Measurements from ENCODE around the gene MRPS11.
"Not testable (repeated sequence)": the region's sequence is repeated elsewhere in the genome, so short reads cannot be mapped to it uniquely, and the experiment has no call there.

The MRPS11 gene

GRCh38 chr15:88454867-88455810 is 12.4 kb upstream of the MRPS11 start:
- no peak for DNase-seq (ENCODE audit: low read depth in 2 of 2)

- DNase-seq (ENCODE audit: low read depth in 2 of 2): no peak
These were observed 10.8 kb upstream of the MRPS11 start for GRCh38 chr15:88456733-88457132.

GRCh38 chr15:88463870-88464532 is 3.5 kb upstream of the MRPS11 start:
- no peak for DNase-seq (ENCODE audit: low read depth in 2 of 2)

GRCh38 chr15:88465633-88466224 is 1.8 kb upstream of the MRPS11 start:
- no peak for DNase-seq (ENCODE audit: low read depth in 2 of 2)

- no peak for DNase-seq (ENCODE audit: low read depth in 2 of 2)
These were observed 524 bp downstream of the MRPS11 start for GRCh38 chr15:88467935-88468528.

- not testable (repeated sequence) for DNase-seq (ENCODE audit: low read depth in 2 of 2)
These were observed 1.2 kb downstream of the MRPS11 start for GRCh38 chr15:88468721-88469120.

GRCh38 chr15:88469321-88469720 is 1.8 kb downstream of the MRPS11 start:
- no peak for DNase-seq (ENCODE audit: low read depth in 2 of 2)

- DNase-seq (ENCODE audit: low read depth in 2 of 2): no peak
These were observed 3.3 kb downstream of the MRPS11 start for GRCh38 chr15:88470625-88471372.

- DNase-seq (ENCODE audit: low read depth in 2 of 2): no peak
These were observed 4.7 kb downstream of the MRPS11 start for GRCh38 chr15:88472225-88472624.

- not testable (repeated sequence) for DNase-seq (ENCODE audit: low read depth in 2 of 2)
These were observed 6.3 kb downstream of the MRPS11 start for GRCh38 chr15:88473661-88474293.

GRCh38 chr15:88476635-88477060 is 9.1 kb downstream of the MRPS11 start:
- DNase-seq (ENCODE audit: low read depth in 2 of 2): no peak

- DNase-seq (ENCODE audit: low read depth in 2 of 2): no peak
These were observed 9.6 kb downstream of the MRPS11 start for GRCh38 chr15:88477126-88477525.

- DNase-seq (ENCODE audit: low read depth in 2 of 2): no peak
These were observed 10.4 kb downstream of the MRPS11 start for GRCh38 chr15:88477904-88478303.

GRCh38 chr15:88479169-88479568 is 11.7 kb downstream of the MRPS11 start:
- DNase-seq (ENCODE audit: low read depth in 2 of 2): no peak

- no peak for DNase-seq (ENCODE audit: low read depth in 2 of 2)
These were observed 13.5 kb downstream of the MRPS11 start for GRCh38 chr15:88480981-88481380.

GRCh38 chr15:88482263-88482662 is 14.8 kb downstream of the MRPS11 start:
- no peak for DNase-seq (ENCODE audit: low read depth in 2 of 2)

GRCh38 chr15:88484682-88485331 is 17.3 kb downstream of the MRPS11 start:
- no peak for DNase-seq (ENCODE audit: low read depth in 2 of 2)

GRCh38 chr15:88487178-88487795 is 19.8 kb downstream of the MRPS11 start:
- DNase-seq (ENCODE audit: low read depth in 2 of 2): no peak

GRCh38 chr15:88487796-88488523 is 20.5 kb downstream of the MRPS11 start:
- DNase-seq (ENCODE audit: low read depth in 2 of 2): no peak
